HL-60 (cell line): ENCODE data around the gene ANGPTL3.

Source experiments
- DNase-seq, 2 experiments: peaks; one replicate each; pipeline ENCODE4 v3.0.0-alpha.2; 2010 to 2020; ENCODE audit warnings: low read depth in 1 of 2, low spot score in 1 of 2
- H3K27ac ChIP-seq: fragments of 250-450 bp; sonication (Bioruptor Pico); replicated peaks from 2 replicates; pipeline ENCODE4 v1.5.1; 2020; ENCODE audit warnings: mild to moderate bottlenecking, moderate library complexity
- H3K27me3 ChIP-seq: fragments of 250-450 bp; sonication (Bioruptor Pico); 2 replicates; pipeline ENCODE4 v1.5.1; 2021; ENCODE audit warnings: mild to moderate bottlenecking, moderate library complexity; ENCODE audit not compliant: insufficient read depth, poor library complexity, severe bottlenecking
- H3K4me3 ChIP-seq: replicated peaks from 2 replicates; pipeline ENCODE4 v1.5.1; 2011; ENCODE audit warnings: mild to moderate bottlenecking, control low read depth, low read length; ENCODE audit not compliant: insufficient read depth
- CTCF ChIP-seq: IDR thresholded peaks from one replicate; pipeline ENCODE4 v1.5.1; 2011; ENCODE audit warnings: low read length, control low read depth, inconsistent platforms; ENCODE audit not compliant: insufficient read depth
- GABPA ChIP-seq: IDR thresholded peaks from 2 replicates; pipeline ENCODE4 v1.6.1; 2012; ENCODE audit warnings: low read depth
- POLR2AphosphoS5 ChIP-seq: IDR thresholded peaks from 2 replicates; pipeline ENCODE4 v1.6.1; 2012; ENCODE audit warnings: low read depth
- SPI1 ChIP-seq: IDR thresholded peaks from 2 replicates; pipeline ENCODE4 v1.6.1; 2012; ENCODE audit warnings: low read depth, mild to moderate bottlenecking, borderline replicate concordance
- TF ChIP-seq, protein P1 (sequence below): IDR thresholded peaks from 2 replicates; pipeline ENCODE4 v1.6.1; 2012; ENCODE audit warnings: low read depth; ENCODE audit not compliant: insufficient replicate concordance

ANGPTL3 gene

DNA sequence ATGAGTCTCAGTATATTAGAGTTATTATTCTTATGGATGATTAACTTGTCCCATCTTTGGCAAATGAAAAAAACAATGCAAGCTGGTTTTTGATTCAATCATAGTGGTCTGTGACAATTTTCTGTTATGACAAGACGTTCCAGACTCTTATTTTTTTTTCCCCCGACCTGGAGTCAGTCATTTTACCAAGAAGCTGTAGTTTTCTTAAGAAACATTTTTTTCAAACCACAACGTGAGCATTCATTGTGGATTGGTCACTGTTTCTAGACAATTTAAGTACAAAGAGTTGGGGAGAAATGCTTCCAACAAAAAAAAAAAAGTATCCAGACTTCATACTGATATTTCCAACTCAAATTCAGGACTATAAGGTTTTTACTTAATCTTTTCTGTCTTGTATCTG lies 8.0 kb upstream of the ANGPTL3 start:
- TF ChIP-seq GABPA: no peak
- TF ChIP-seq, protein P1, sequence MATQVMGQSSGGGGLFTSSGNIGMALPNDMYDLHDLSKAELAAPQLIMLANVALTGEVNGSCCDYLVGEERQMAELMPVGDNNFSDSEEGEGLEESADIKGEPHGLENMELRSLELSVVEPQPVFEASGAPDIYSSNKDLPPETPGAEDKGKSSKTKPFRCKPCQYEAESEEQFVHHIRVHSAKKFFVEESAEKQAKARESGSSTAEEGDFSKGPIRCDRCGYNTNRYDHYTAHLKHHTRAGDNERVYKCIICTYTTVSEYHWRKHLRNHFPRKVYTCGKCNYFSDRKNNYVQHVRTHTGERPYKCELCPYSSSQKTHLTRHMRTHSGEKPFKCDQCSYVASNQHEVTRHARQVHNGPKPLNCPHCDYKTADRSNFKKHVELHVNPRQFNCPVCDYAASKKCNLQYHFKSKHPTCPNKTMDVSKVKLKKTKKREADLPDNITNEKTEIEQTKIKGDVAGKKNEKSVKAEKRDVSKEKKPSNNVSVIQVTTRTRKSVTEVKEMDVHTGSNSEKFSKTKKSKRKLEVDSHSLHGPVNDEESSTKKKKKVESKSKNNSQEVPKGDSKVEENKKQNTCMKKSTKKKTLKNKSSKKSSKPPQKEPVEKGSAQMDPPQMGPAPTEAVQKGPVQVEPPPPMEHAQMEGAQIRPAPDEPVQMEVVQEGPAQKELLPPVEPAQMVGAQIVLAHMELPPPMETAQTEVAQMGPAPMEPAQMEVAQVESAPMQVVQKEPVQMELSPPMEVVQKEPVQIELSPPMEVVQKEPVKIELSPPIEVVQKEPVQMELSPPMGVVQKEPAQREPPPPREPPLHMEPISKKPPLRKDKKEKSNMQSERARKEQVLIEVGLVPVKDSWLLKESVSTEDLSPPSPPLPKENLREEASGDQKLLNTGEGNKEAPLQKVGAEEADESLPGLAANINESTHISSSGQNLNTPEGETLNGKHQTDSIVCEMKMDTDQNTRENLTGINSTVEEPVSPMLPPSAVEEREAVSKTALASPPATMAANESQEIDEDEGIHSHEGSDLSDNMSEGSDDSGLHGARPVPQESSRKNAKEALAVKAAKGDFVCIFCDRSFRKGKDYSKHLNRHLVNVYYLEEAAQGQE: no peak
- no peak for TF ChIP-seq CTCF
- no peak for TF ChIP-seq SPI1
- TF ChIP-seq POLR2AphosphoS5: no peak
- DNase-seq: no peak
- H3K4me3 ChIP-seq: no peak overlapping the region
- no peaks in the 10 kb centered on the region for H3K27me3 ChIP-seq
- H3K27ac ChIP-seq: no peak overlapping the region

DNA sequence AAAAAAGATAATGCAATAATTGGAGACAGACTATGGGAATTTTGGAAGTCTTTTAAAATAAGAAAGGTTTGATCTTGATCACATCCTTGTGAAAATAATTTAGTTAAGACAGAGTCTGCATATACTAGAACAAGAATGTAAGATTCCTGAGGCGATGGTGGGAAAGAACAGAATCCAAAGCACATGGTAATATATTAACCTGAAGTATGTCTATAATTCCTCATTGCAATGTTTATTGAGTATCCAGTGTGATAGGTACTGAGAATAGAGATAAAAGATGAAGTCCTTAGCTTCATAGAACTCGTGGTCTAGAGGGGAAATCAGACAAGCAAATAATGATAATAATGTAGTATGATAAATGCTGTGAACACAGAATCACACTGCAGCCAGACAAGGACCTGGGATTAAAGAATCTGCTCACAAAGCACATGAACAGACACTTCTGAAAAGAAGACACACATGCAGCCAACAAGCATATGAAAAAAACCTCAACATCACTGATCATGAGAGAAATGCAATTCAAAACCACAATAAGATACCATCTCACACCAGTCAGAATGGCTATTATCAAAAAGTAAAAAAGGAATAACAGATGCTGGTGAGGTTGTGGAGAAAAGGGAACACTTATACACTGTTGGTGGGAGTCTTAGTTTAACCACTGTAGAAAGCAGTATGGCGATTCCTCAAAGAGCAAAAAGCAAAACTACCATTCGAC lies 6.9 kb upstream of the ANGPTL3 start:
- TF ChIP-seq CTCF (no peak), GABPA (no peak), SPI1 (no peak), POLR2AphosphoS5 (no peak)
- TF ChIP-seq, protein P1: no peak
- DNase-seq: no peak
- Histone ChIP-seq H3K27me3 (no peaks in the 10 kb centered on the region), H3K4me3 (no peak overlapping the region), H3K27ac (no peak overlapping the region)

GRCh38 chr1:62590970-62591368 lies 6.4 kb upstream of the ANGPTL3 start:
- Histone ChIP-seq H3K27me3 (no peaks in the 10 kb centered on the region), H3K27ac (no peak overlapping the region), H3K4me3 (no peak overlapping the region)
- TF ChIP-seq POLR2AphosphoS5 (no peak), SPI1 (no peak)
- DNase-seq: no peak

DNA sequence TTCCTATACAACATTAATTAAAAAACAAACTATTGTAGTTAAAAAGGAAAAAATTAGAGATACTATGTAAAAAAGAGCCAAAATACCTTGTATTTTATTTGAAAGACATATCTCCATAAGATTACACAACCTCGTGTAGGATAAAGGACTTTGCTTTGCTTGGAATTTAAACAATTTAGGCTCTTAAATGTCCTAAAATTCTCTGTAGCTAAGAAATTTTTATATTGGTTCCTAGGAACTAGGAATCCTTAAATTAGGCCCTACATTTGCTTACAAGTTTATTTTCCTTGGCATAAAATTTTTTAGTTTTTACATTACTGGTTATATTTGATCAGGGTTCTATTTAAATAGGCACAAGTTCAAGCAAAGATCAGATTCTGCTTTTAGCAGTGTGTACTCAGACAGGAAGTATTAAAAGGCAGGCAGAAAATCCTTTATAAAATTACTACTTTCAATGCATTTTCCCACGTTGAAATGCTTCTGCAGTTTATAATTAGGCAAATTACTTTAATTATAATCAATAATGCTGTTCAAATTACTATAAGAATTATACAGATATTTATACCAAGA lies 3.4 kb upstream of the ANGPTL3 start:
- Histone ChIP-seq H3K4me3 (no peak overlapping the region), H3K27ac (no peak overlapping the region), H3K27me3 (no peaks in the 10 kb centered on the region)
- no peak for TF ChIP-seq POLR2AphosphoS5
- TF ChIP-seq SPI1: no peak
- TF ChIP-seq, protein P1: no peak
- TF ChIP-seq CTCF: no peak
- TF ChIP-seq GABPA: no peak
- DNase-seq: no peak
